Epithelial cell of esophagus (primary cell): ENCODE data around the gene KLHL40.

Source experiments
- DNase-seq: peaks from one replicate; pipeline ENCODE4 v3.0.0; 2010; ENCODE audit warnings: low read depth
- H3K4me3 ChIP-seq: 2 replicates; pipeline ENCODE4 v1.5.1; 2011; ENCODE audit warnings: mild to moderate bottlenecking, low read length, control low read depth
- TF ChIP-seq, protein P1 (sequence below): IDR thresholded peaks from 2 replicates; pipeline ENCODE4 v1.5.1; 2011; ENCODE audit warnings: low read depth, mild to moderate bottlenecking, low read length, control low read depth, inconsistent platforms; ENCODE audit not compliant: insufficient read depth; ENCODE audit errors: missing control alignments

KLHL40 gene

GRCh38 chr3:42705962-42706585, 20.7 kb downstream of the KLHL40 start:
- TF ChIP-seq, protein P1, sequence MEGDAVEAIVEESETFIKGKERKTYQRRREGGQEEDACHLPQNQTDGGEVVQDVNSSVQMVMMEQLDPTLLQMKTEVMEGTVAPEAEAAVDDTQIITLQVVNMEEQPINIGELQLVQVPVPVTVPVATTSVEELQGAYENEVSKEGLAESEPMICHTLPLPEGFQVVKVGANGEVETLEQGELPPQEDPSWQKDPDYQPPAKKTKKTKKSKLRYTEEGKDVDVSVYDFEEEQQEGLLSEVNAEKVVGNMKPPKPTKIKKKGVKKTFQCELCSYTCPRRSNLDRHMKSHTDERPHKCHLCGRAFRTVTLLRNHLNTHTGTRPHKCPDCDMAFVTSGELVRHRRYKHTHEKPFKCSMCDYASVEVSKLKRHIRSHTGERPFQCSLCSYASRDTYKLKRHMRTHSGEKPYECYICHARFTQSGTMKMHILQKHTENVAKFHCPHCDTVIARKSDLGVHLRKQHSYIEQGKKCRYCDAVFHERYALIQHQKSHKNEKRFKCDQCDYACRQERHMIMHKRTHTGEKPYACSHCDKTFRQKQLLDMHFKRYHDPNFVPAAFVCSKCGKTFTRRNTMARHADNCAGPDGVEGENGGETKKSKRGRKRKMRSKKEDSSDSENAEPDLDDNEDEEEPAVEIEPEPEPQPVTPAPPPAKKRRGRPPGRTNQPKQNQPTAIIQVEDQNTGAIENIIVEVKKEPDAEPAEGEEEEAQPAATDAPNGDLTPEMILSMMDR = no peak
- no peak for DNase-seq
- H3K4me3 ChIP-seq = no peak overlapping the region

DNA sequence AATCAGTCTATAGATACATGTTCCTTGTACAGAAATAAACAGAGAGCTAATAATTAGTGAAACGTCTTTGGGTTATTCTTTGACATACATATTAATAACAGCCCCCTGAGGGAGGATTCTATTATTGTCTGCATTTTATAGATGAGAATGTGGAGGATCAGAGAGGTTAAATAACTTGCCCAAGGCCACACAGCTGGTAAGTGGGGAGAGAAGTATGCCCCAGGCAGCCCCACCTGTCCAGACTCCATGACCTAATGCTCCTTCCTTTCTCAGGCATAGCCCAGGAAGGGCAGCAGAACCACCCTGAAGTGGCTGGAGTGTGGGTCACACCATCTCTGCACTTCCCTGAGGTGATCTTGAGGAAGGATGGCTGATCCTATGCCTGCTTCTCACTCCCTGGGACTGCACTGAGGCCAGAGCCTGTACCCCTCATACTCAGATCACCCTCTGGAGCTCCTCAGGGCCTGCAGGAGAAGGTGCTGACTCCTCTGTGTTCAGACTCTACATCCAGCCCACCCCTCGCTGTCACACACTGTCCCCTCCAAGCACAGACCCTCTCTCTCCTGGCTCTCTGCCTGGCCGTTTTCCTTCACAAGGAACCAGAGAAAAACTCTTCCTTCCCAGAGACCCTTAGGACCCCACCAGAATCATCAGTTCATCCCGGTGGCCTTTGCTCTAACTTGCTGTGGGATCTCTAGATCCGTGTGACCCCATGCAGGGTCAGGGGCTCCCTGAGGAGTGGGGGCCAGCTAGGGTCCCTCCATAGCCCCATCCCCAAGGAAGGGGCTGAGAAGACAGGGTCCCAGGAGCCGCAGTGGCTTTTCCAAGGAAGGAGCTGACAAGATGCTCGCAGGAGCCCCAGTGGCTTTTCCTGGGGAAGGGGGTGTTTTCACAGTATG, 21.6 kb downstream of the KLHL40 start:
- TF ChIP-seq, protein P1 = no peak
- DNase-seq = no peak

DNA sequence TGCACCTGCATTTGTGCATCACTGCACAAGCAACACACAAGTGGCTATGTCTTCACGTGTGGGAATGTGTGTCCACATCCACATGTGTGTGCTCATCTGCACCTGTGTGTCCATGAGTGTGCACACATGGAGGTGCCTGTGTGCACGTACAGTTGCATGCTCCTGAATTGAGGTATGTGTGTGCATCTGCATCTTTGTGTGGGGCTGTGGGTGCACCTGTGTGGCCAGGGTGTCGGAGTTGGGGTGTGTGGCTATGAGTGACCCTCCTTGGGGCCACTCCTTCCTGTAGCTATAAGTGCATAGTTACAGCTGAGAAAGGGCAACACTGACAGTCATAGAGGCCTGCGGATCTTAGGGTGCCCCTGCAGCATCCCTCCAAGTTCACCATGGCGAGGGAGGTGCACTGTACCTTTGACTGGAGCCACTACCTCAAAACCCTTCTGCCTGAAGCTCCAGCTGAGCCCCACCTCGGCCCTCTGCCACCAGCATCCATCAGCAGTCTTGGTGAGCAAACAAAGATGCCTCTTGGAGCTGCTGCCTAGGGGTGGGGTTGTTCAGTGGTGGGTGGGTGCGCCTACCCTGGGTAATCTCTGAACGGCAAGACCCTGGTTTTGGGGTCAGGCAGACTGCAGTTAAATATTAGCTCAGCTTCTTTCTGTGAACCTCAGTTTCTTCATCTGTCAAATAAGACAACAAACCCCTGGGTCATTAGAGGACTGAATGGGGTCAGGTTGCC, 22.5 kb downstream of the KLHL40 start:
- no peak for DNase-seq
- TF ChIP-seq, protein P1 = no peak

More for the DNA sequence above, 21.6 kb downstream of the KLHL40 start:
- no peak overlapping the region for H3K4me3 ChIP-seq

DNA sequence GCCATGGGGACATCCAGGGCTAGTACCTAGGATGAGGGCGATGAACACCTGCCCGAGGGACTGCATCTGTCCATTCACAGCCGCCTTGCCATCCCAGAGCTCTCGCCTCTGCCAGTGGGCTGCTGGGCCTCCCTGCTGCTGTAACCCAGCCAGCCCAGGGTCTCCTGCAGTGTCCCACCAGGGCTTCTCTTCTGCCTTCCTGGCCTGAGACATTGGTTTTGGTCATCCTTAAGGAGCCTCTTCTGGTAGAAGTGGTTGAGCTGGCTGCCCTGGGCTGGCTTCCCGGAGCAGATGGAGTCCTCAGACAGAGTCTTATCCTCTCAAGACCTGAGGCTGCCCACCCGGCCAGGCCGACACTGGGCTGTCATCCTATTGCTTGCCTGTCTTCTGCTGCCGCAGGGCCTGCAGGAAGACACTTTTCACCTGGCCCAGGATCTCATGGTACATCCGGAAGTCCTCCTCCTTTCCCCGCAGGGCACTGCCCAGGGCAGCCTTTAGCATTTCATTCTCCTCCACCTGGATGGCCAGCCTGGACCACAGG, 23.3 kb downstream of the KLHL40 start:
- H3K4me3 ChIP-seq = no peak overlapping the region
- DNase-seq = no peak
- TF ChIP-seq, protein P1 = no peak

More for the DNA sequence above, 22.5 kb downstream of the KLHL40 start:
- H3K4me3 ChIP-seq = no peak overlapping the region

GRCh38 chr3:42709621-42710020, 24.3 kb downstream of the KLHL40 start:
- H3K4me3 ChIP-seq = no peak overlapping the region
- TF ChIP-seq, protein P1 = no peak
- no peak for DNase-seq

GRCh38 chr3:42710323-42711021, 25.1 kb downstream of the KLHL40 start:
- TF ChIP-seq, protein P1 = no peak
- DNase-seq = no peak
- H3K4me3 ChIP-seq = no peak overlapping the region
